HUES6 (cell line): Measurements from ENCODE around the gene FICD.
"Not testable (repeated sequence)": the region's sequence is repeated elsewhere in the genome, so short reads cannot be mapped to it uniquely, and the experiment has no call there.

Experiments
- H3K27ac ChIP-seq: 2 replicates; pipeline ENCODE4 v1.7.0; 2013; ENCODE audit warnings: low read depth, mild to moderate bottlenecking, low read length, inconsistent platforms
- H3K27me3 ChIP-seq: 2 replicates; pipeline ENCODE4 v1.6.1; 2013; ENCODE audit warnings: low read length; ENCODE audit not compliant: control insufficient read depth, insufficient read depth
- H3K36me3 ChIP-seq: 2 replicates; pipeline ENCODE4 v1.6.1; 2013; ENCODE audit warnings: low read length; ENCODE audit not compliant: control insufficient read depth, insufficient read depth
- H3K4me1 ChIP-seq: 2 replicates; pipeline ENCODE4 v1.6.1; 2013; ENCODE audit warnings: low read length; ENCODE audit not compliant: control insufficient read depth, insufficient read depth
- H3K4me3 ChIP-seq: 2 replicates; pipeline ENCODE4 v1.5.1; 2013; ENCODE audit warnings: low read depth, low read length
- H3K9ac ChIP-seq: one replicate; pipeline ENCODE4 v1.6.1; 2013; ENCODE audit warnings: mild to moderate bottlenecking, low read length
- H3K9me3 ChIP-seq: 2 replicates; pipeline ENCODE4 v1.6.1; 2013; ENCODE audit warnings: low read depth, low read length; ENCODE audit not compliant: control insufficient read depth, insufficient read depth

Gene FICD

DNA sequence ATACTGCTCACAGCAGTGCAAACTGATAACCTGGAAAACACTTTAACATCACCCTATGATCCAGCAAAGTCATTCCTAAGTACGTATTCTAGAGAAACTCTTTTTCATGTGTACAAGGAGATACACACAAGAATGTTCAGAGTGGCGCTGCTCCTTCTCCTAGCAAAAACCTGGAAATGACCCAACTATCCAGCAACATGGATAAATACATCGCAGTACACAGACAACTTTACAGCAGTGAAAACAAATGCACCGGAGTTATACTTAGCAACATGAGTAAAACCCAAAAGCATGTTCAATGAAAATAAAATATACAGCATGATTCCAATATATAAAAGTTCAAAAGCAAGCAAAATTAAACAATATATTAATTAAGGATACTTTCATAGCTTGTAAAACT, 27.2 kb downstream of the FICD start:
- no peak overlapping the region for H3K27ac ChIP-seq
- no peaks in the 10 kb centered on the region for H3K9me3 ChIP-seq
- no peaks in the 10 kb centered on the region for H3K4me1 ChIP-seq
- no peak overlapping the region for H3K9ac ChIP-seq
- no peaks in the 10 kb centered on the region for H3K27me3 ChIP-seq
- peaks cover 74% of the 10 kb centered on the region for H3K36me3 ChIP-seq
- no peak overlapping the region for H3K4me3 ChIP-seq

DNA sequence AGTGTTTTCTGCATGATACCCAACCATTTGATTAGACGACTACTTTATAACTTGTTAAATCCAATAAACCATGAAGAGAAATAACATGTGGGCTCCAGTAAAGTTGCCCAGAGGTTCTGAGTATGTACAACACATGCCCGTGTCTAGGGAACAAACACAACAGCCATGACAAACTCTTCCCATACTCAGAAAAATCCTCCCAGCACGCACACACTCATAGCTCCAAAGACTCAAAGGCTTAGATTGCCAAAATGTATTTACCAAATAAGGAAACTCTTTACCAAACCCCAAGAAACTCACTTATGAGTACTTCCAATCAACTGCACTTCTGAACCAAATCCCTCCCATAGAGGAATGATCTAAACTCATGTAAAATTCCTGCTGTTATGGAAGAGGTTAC, 28.6 kb downstream of the FICD start:
- H3K36me3 ChIP-seq, result peaks cover 74% of the 10 kb centered on the region

GRCh38 chr12:108547686-108548085, 32.6 kb downstream of the FICD start:
- Histone ChIP-seq H3K9ac (no peak overlapping the region), H3K27me3 (no peaks in the 10 kb centered on the region), H3K27ac (no peak overlapping the region), H3K9me3 (no peaks in the 10 kb centered on the region), H3K36me3 (peaks cover 63% of the 10 kb centered on the region), H3K4me3 (no peak overlapping the region), H3K4me1 (no peaks in the 10 kb centered on the region)

More for the DNA sequence above, 28.6 kb downstream of the FICD start:
- Histone ChIP-seq H3K9me3 (no peaks in the 10 kb centered on the region), H3K27ac (no peak overlapping the region), H3K4me3 (no peak overlapping the region), H3K27me3 (no peaks in the 10 kb centered on the region), H3K4me1 (no peaks in the 10 kb centered on the region), H3K9ac (no peak overlapping the region)

- Histone ChIP-seq H3K36me3 (peaks cover 50% of the 10 kb centered on the region), H3K9ac (no peak overlapping the region), H3K4me1 (no peaks in the 10 kb centered on the region), H3K27ac (no peak overlapping the region), H3K27me3 (no peaks in the 10 kb centered on the region), H3K4me3 (no peak overlapping the region), H3K9me3 (no peaks in the 10 kb centered on the region)
These were observed 34.0 kb downstream of the FICD start for GRCh38 chr12:108548954-108549521.

- Histone ChIP-seq H3K27me3 (no peaks in the 10 kb centered on the region), H3K4me1 (no peaks in the 10 kb centered on the region), H3K9me3 (no peaks in the 10 kb centered on the region), H3K9ac (no peak overlapping the region), H3K4me3 (no peak overlapping the region), H3K36me3 (peaks cover 26% of the 10 kb centered on the region), H3K27ac (no peak overlapping the region)
These were observed 36.5 kb downstream of the FICD start for GRCh38 chr12:108551535-108551934.

- Histone ChIP-seq H3K27me3 (no peaks in the 10 kb centered on the region), H3K9ac (no peak overlapping the region), H3K4me3 (no peak overlapping the region), H3K27ac (no peak overlapping the region), H3K36me3 (peaks cover 16% of the 10 kb centered on the region), H3K9me3 (no peaks in the 10 kb centered on the region), H3K4me1 (no peaks in the 10 kb centered on the region)
These were observed 38.7 kb downstream of the FICD start for GRCh38 chr12:108553799-108554198.

DNA sequence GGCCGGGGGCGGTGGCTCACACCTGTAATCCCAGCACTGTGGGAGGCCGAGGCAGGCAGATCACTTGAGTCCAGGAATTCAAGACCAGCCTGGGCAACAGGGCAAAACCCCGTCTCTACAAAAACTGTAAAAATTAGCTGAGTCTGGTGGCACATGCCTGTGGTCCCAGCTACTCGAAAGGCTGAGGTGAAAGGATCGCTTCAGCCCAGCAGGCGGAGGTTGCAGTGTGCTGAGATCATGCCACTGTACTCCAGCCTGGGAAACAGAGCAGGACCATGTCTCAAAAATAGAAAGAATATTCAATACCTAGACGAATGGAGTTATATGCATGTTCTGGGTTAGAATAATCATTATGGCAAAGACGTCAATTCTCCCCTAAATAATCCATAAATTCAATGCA, 40.3 kb downstream of the FICD start:
- peaks cover 12% of the 10 kb centered on the region for H3K36me3 ChIP-seq
- not testable (repeated sequence) for H3K4me3 ChIP-seq, H3K9me3 ChIP-seq, H3K27me3 ChIP-seq, H3K9ac ChIP-seq, H3K27ac ChIP-seq, H3K4me1 ChIP-seq

DNA sequence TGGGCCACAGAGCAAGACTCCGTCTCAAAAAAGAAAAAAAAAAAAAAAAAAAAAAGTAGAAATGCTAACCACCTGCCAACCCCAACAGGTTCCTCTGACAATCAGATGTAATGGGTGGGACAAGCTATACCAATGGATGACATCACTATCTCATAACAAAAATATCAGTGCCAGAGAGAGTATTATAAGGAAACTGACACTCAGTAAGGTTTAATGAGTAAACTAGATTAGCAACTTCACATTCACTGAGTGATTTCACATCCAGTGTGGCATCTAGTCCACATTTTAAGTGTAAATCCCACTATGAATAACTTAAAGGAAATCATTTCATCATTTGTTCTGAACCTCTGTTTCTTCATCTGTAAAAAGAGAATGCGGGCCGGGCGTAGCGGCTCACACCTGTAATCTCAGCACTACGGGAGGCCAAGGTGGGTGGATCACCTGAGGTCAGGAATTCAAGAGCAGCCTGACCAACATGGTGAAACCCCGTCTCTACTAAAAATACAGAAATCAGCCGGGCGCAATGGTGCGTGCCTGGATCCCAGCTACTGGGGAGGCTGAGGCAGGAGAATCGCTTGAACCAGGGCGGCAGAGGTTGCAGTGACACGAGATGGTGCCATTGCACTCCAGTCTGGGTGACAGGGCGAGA, 44.1 kb downstream of the FICD start:
- H3K9me3 ChIP-seq, result no peaks in the 10 kb centered on the region
- H3K4me3 ChIP-seq, result peak overlapping the region; percentile 97
- no peak overlapping the region for H3K27ac ChIP-seq
- H3K27me3 ChIP-seq, result no peaks in the 10 kb centered on the region
- peaks cover 14% of the 10 kb centered on the region for H3K36me3 ChIP-seq
- H3K4me1 ChIP-seq, result peaks cover 9% of the 10 kb centered on the region; the same call in 1 of the 2 replicates
- H3K9ac ChIP-seq, result no peak overlapping the region

- Histone ChIP-seq H3K9me3 (no peaks in the 10 kb centered on the region), H3K36me3 (peaks cover 20% of the 10 kb centered on the region), H3K27ac (no peak overlapping the region; the same call in 1 of the 2 replicates), H3K4me1 (peaks cover 9% of the 10 kb centered on the region; the same call in 1 of the 2 replicates), H3K9ac (peak overlapping the region; percentile 98), H3K4me3 (peak overlapping the region; percentile 97), H3K27me3 (no peaks in the 10 kb centered on the region)
These were observed 44.7 kb downstream of the FICD start for GRCh38 chr12:108559748-108560147.

GRCh38 chr12:108560321-108560721, 45.2 kb downstream of the FICD start:
- H3K4me3 ChIP-seq, result peak overlapping the region; percentile 97
- peaks cover 26% of the 10 kb centered on the region for H3K36me3 ChIP-seq
- no peaks in the 10 kb centered on the region for H3K9me3 ChIP-seq
- peaks cover 9% of the 10 kb centered on the region; the same call in 1 of the 2 replicates for H3K4me1 ChIP-seq
- no peaks in the 10 kb centered on the region for H3K27me3 ChIP-seq
- H3K9ac ChIP-seq, result peak overlapping the region; percentile 98
- peak overlapping the region; percentile 99; the same call in 1 of the 2 replicates for H3K27ac ChIP-seq

GRCh38 chr12:108560752-108561719, 46.0 kb downstream of the FICD start, which contains the start of gene SART3:
Gene SART3, minus strand, starts transcription at chr12:108561173. Its CDS starts 19 bp downstream, at chr12:108561154.
- Histone ChIP-seq H3K4me3 (peak within 1 kb of the TSS; percentile 97), H3K4me1 (peaks cover 9% of the 10 kb centered on the region; the same call in 1 of the 2 replicates)

More at GRCh38 chr12:108560752-108561719, 46.0 kb downstream of the FICD start, which contains the start of gene SART3:
- H3K27ac ChIP-seq, result peak within 1 kb of the TSS; percentile 99
- H3K36me3 ChIP-seq, result peaks cover 33% of the 10 kb centered on the region
- H3K27me3 ChIP-seq, result no peaks in the 10 kb centered on the region
- H3K9me3 ChIP-seq, result no peaks in the 10 kb centered on the region
- peak within 1 kb of the TSS; percentile 98 for H3K9ac ChIP-seq
